ENCODE data around the gene ARPC1B.

The ARPC1B gene

GRCh38 chr7:99399597-99399996 is 25.1 kb downstream of the ARPC1B start:
- no peak overlapping the region for H3K4me3 ChIP-seq
- TF ChIP-seq CTCF (IDR thresholded peaks at IDR 0.05) = no peak
- H3K27me3 ChIP-seq = no peaks in the 10 kb centered on the region
- peaks cover 0 to 16% (median 5%) of the 10 kb centered on the region in 4 donors for H3K4me1 ChIP-seq
- intact Hi-C loops (cut with DNase I; ENCODE audit: low total_unique reads) = no loop called here
- H3K36me3 ChIP-seq = peaks cover 57 to 96% (median 78%) of the 10 kb centered on the region in 3 donors
- no peaks in the 10 kb centered on the region for H3K9me3 ChIP-seq
- no peak for DNase-seq
- H3K27ac ChIP-seq = no peak overlapping the region

GRCh38 chr7:99402854-99403253 is 28.3 kb downstream of the ARPC1B start:
- Histone ChIP-seq H3K36me3 (peaks cover 46 to 71% (median 58%) of the 10 kb centered on the region in 3 donors), H3K4me1 (peaks cover 0 to 39% (median 31%) of the 10 kb centered on the region in 4 donors), H3K4me3 (no peak overlapping the region), H3K27ac (no peak overlapping the region), H3K9me3 (no peaks in the 10 kb centered on the region), H3K27me3 (no peaks in the 10 kb centered on the region)
- no peak for TF ChIP-seq CTCF (IDR thresholded peaks at IDR 0.05)
- intact Hi-C loops (cut with DNase I; ENCODE audit: low total_unique reads) = no loop called here
- no peak for DNase-seq

- Histone ChIP-seq H3K27ac (no peak overlapping the region), H3K9me3 (no peaks in the 10 kb centered on the region), H3K4me1 (peaks cover 0 to 39% (median 31%) of the 10 kb centered on the region in 4 donors), H3K27me3 (no peaks in the 10 kb centered on the region), H3K4me3 (no peak overlapping the region), H3K36me3 (peaks cover 42 to 62% (median 55%) of the 10 kb centered on the region in 3 donors)
- no peak for TF ChIP-seq CTCF (IDR thresholded peaks at IDR 0.05)
- intact Hi-C loops (cut with DNase I; ENCODE audit: low total_unique reads) = no loop called here
- no peak for DNase-seq
Observed at GRCh38 chr7:99403764-99404163, 29.2 kb downstream of the ARPC1B start.

- intact Hi-C loops (cut with DNase I; ENCODE audit: low total_unique reads) = no loop called here
- Histone ChIP-seq H3K4me3 (no peak overlapping the region), H3K27ac (no peak overlapping the region), H3K27me3 (no peaks in the 10 kb centered on the region), H3K4me1 (peaks cover 0 to 40% (median 32%) of the 10 kb centered on the region in 4 donors), H3K36me3 (peaks cover 39 to 56% (median 49%) of the 10 kb centered on the region in 3 donors), H3K9me3 (no peaks in the 10 kb centered on the region)
- DNase-seq = no peak
- TF ChIP-seq CTCF (IDR thresholded peaks at IDR 0.05) = no peak
Observed at GRCh38 chr7:99404235-99404976, 29.9 kb downstream of the ARPC1B start.

GRCh38 chr7:99404977-99405320 is 30.4 kb downstream of the ARPC1B start:
- intact Hi-C loops (cut with DNase I; ENCODE audit: low total_unique reads) = no loop called here
- Histone ChIP-seq H3K4me3 (no peak overlapping the region), H3K4me1 (peaks cover 0 to 45% (median 38%) of the 10 kb centered on the region in 4 donors), H3K36me3 (peaks cover 33 to 50% (median 44%) of the 10 kb centered on the region in 3 donors), H3K9me3 (no peaks in the 10 kb centered on the region), H3K27me3 (no peaks in the 10 kb centered on the region), H3K27ac (no peak overlapping the region)
- no peak for DNase-seq
- TF ChIP-seq CTCF (IDR thresholded peaks at IDR 0.05) = no peak
